PC-3 (cell line): ENCODE results near the gene CRELD2. TPM values are rescaled to one million over a fixed set of nuclear protein-coding genes. Genes with fewer than 3 reads are reported as not detected.

Experiments used
- ATAC-seq: fragments of 200-7000 bp; cut with Tn5 transposase; 2 replicates; pipeline ENCODE4 v1.9.1; 2020; ENCODE audit warnings: mild to moderate bottlenecking, moderate library complexity
- BruUV-seq: library from RNA; stranded (reverse); fragments of 400-500 nt; replicated peaks from 2 replicates; lab custom pipeline; 2021; lab: Mats Ljungman, UMichigan
- CTCF ChIA-PET: fragments of 300-600 bp; sonication (Branson Sonifier 250); formaldehyde crosslinking; loops from one replicate; lab custom pipeline; 2022; ENCODE audit warnings: antibody characterized with exemption; lab: Charles Lee
- POLR2A ChIA-PET: fragments of 300-600 bp; sonication (Branson Sonifier 250); formaldehyde crosslinking; loops from one replicate; lab custom pipeline; 2022; ENCODE audit warnings: antibody characterized with exemption; ENCODE audit not compliant: unreplicated experiment; lab: Charles Lee
- DNase-seq: peaks from one replicate; pipeline ENCODE4 v3.0.0-alpha.2; 2015
- H2AFZ ChIP-seq: fragments of 300-600 bp; sonication (generic); 2 replicates; pipeline ENCODE4 v1.6.0; 2016; ENCODE audit warnings: antibody characterized with exemption, low read length
- H3F3A ChIP-seq: fragments of 300-600 bp; sonication (generic); one replicate; pipeline ENCODE4 v1.6.0; 2017; ENCODE audit warnings: antibody characterized with exemption, low read length, control low read depth, mild to moderate bottlenecking; ENCODE audit not compliant: unreplicated experiment
- H3K27ac ChIP-seq: fragments of 300-600 bp; sonication (generic); 2 replicates; pipeline ENCODE4 v1.5.1; 2016; ENCODE audit warnings: mild to moderate bottlenecking, low read length
- H3K27me3 ChIP-seq: fragments of 300-600 bp; sonication (generic); 2 replicates; pipeline ENCODE4 v1.6.1; 2016; ENCODE audit warnings: low read length, mixed read lengths
- H3K36me3 ChIP-seq: fragments of 300-600 bp; sonication (generic); 2 replicates; pipeline ENCODE4 v1.6.1; 2016; ENCODE audit warnings: low read depth, mixed run types, low read length, mixed read lengths
- H3K4me1 ChIP-seq: fragments of 300-600 bp; sonication (generic); 2 replicates; pipeline ENCODE4 v1.5.1; 2016; ENCODE audit warnings: low read length; ENCODE audit not compliant: insufficient read depth
- H3K4me2 ChIP-seq: fragments of 300-600 bp; sonication (generic); 2 replicates; pipeline ENCODE4 v1.6.0; 2016; ENCODE audit warnings: low read length
- H3K4me3 ChIP-seq: fragments of 300-600 bp; sonication (generic); 2 replicates; pipeline ENCODE4 v1.5.1; 2016; ENCODE audit warnings: mild to moderate bottlenecking, low read length, mixed read lengths
- H3K79me2 ChIP-seq: fragments of 300-600 bp; sonication (generic); 2 replicates; pipeline ENCODE4 v1.6.1; 2017; ENCODE audit warnings: low read length, mixed read lengths
- H3K9ac ChIP-seq: fragments of 300-600 bp; sonication (generic); 2 replicates; pipeline ENCODE4 v1.6.0; 2016; ENCODE audit warnings: mild to moderate bottlenecking, low read length
- H3K9me2 ChIP-seq: fragments of 300-600 bp; sonication (generic); replicated peaks from 2 replicates; pipeline ENCODE4 v1.6.1; 2016; ENCODE audit warnings: mixed run types, low read length, mixed read lengths
- H3K9me3 ChIP-seq: fragments of 300-600 bp; sonication (generic); 2 replicates; pipeline ENCODE4 v1.6.1; 2016; ENCODE audit warnings: low read length, mixed read lengths
- H4K20me1 ChIP-seq: fragments of 300-600 bp; sonication (generic); 2 replicates; pipeline ENCODE4 v1.6.1; 2016; ENCODE audit warnings: low read length, mixed read lengths
- CTCF ChIP-seq: fragments of 300-600 bp; sonication (generic); conservative IDR thresholded peaks from 2 replicates; pipeline ENCODE4 v1.5.1; 2017; ENCODE audit warnings: antibody characterized with exemption, low read depth, mild to moderate bottlenecking, low read length
- EZH2 ChIP-seq: fragments of 300-600 bp; sonication (generic); IDR thresholded peaks from one replicate; pipeline ENCODE4 v1.6.1; 2017; ENCODE audit warnings: antibody characterized with exemption, mild to moderate bottlenecking, low read length; ENCODE audit not compliant: unreplicated experiment
- EZH2phosphoT487 ChIP-seq: fragments of 300-600 bp; sonication (generic); IDR thresholded peaks from 2 replicates; pipeline ENCODE4 v1.6.1; 2018; ENCODE audit warnings: mild to moderate bottlenecking, antibody characterized with exemption, low read length, borderline replicate concordance
- intact Hi-C: fragments of 100-400 bp; cut with micrococcal nuclease; formaldehyde crosslinking; loops from 2 replicates; pipeline ENCODE4 v1.9.0; 2023
- microRNA-seq: library from miRNA; unstranded; fragments of <30 nt; microRNA quantifications from one replicate; pipeline ENCODE4 v1.1.0, GENCODE V29; 2020; ENCODE audit not compliant: unreplicated experiment
- total RNA-seq: library from RNA; depleted of rRNA; stranded (reverse); fragments of >200 nt; gene quantifications from 2 replicates; pipeline ENCODE4 v1.2.3, GENCODE V29; 2014; rRNA removed

CRELD2 gene
- total RNA-seq, 1 experiment from 2014 or later: 71.3 TPM

GRCh38 chr22:49976439-49977175 is 58.2 kb downstream of the CRELD2 start:
- H2AFZ ChIP-seq: no peak overlapping the region
- no TSS peak for BruUV-seq

More at GRCh38 chr22:49976439-49977175, 58.2 kb downstream of the CRELD2 start:
- TF ChIP-seq CTCF (no peak), EZH2phosphoT487 (no peak), EZH2 (no peak)
- ChIA-PET CTCF (no interaction called here), POLR2A (no interaction called here)
- no peak overlapping the region for H3K4me2 ChIP-seq
- no peaks in the 10 kb centered on the region for H3K36me3 ChIP-seq
- no peaks in the 10 kb centered on the region for H3K27me3 ChIP-seq
- H3K4me3 ChIP-seq: no peak overlapping the region
- no peaks in the 10 kb centered on the region for H3K79me2 ChIP-seq
- H3K9ac ChIP-seq: no peak overlapping the region
- peaks cover 5% of the 10 kb centered on the region for H3F3A ChIP-seq
- DNase-seq (no peak), ATAC-seq (no peak)
- H3K9me3 ChIP-seq: no peaks in the 10 kb centered on the region
- no peaks in the 10 kb centered on the region for H3K9me2 ChIP-seq
- H3K4me1 ChIP-seq: no peaks in the 10 kb centered on the region
- intact Hi-C loops: loop anchor here (10.0 kb wide), 1 partner anchor 58 kb away; no protein-coding TSS in a partner anchor
- no peaks in the 10 kb centered on the region for H4K20me1 ChIP-seq
- no peak overlapping the region for H3K27ac ChIP-seq

Small RNA genes lying within 50 kb of the gene (microRNA-seq; reads per million reads assigned to microRNA genes)
- not detected for gene MIR6821

Other genes starting within 250 kb of the CRELD2 start
- gene BRD1, start 90.8 kb upstream of the CRELD2 start, total RNA-seq: 19.1 and 23.0 TPM in 2 replicates
- 11.5 and 14.3 TPM in 2 replicates for gene ZBED4, start 64.8 kb upstream of the CRELD2 start, total RNA-seq
- 10.7 and 12.1 TPM in 2 replicates for gene ALG12, start 196 bp upstream of the CRELD2 start, total RNA-seq
- gene PIM3, start 42.1 kb downstream of the CRELD2 start, total RNA-seq: 61.7 and 72.8 TPM in 2 replicates
- gene IL17REL, start 94.1 kb downstream of the CRELD2 start, total RNA-seq: 0.04 TPM in 1 of 2 replicates, not detected in the other
- gene TTLL8, start 139.7 kb downstream of the CRELD2 start, total RNA-seq: not detected in 2 replicates
- 0.62 TPM in 1 of 2 replicates, not detected in the other for gene MLC1, start 166.8 kb downstream of the CRELD2 start, total RNA-seq
- 0.26 and 1.6 TPM in 2 replicates for gene MOV10L1, start 171.4 kb downstream of the CRELD2 start, total RNA-seq